HG02763 (cell line): ENCODE results near the gene BCAP31.
"Not testable (repeated sequence)": the region's sequence is repeated elsewhere in the genome, so short reads cannot be mapped to it uniquely, and the experiment has no call there.

Experiments used
- ATAC-seq: cut with Tn5 transposase; IDR thresholded peaks from one replicate; pipeline ENCODE4 v1.9.1; 2021; ENCODE audit warnings: mild to moderate bottlenecking, moderate library complexity; ENCODE audit not compliant: unreplicated experiment

BCAP31 gene

GRCh38 chrX:153717445-153717844, 6.7 kb downstream of the BCAP31 start:
- ATAC-seq: no peak

DNA sequence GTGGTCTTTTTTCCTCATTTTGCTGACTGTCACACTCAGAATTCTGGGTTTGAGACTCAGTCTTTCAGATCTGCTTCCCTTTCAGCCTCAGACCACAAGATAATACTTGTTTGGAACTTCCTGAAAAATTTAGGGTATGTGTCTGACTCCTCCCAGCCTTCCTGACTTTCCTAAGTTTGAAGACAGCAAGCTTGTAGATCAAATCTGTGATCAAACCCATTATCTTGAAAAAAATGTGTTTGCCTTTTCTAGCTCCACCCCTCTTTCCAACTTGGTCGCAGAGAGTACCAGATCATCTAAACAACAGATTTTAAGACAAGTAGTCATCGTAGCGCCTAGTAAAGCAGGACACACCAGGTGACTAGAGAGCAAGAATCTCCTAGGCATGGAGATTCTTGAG, 9.9 kb downstream of the BCAP31 start:
- ATAC-seq: no peak

GRCh38 chrX:153709726-153710674, 14.2 kb downstream of the BCAP31 start:
- no peak for ATAC-seq

DNA sequence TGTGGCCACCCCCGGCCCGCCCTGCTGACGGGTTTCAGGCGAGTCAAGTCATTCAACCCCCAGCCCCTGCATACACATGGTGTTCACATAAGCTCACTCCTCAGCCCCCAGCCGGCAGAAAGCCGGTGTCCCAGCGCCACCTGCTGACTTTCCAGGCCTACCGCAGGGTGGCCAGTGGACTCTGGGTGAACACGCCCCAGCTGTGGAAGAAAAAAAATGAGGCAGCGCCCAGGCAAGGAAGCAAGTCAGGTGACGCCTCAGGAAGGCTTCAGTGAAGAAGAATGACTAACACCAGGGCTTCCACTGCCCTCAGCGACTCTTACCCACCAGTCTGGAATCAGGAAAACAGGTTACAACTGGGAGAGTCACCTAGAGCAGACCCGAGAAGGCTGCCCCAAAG, 15.8 kb downstream of the BCAP31 start:
- ATAC-seq: no peak

- no peak for ATAC-seq
Measured at GRCh38 chrX:153707406-153707805, 16.8 kb downstream of the BCAP31 start.

DNA sequence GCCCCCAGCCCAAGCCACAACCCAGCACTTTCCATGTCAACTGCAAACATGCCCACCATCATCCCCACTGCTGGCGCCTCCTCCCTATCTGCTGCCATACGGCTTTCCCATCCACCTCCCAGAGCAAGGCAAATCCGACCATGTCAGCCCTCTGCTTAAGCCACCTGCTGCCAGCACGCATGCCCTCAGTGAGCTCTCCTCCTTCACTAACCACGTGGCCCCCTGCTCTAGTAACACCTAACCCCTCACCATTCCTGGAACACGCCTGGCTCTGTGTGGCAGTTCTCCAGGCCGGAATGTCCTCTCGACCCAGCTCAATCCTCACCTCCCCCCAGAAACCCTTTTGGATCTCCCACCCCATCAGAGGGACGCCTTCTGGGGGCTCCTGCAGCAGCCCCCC, 17.4 kb downstream of the BCAP31 start:
- no peak for ATAC-seq

GRCh38 chrX:153705403-153706060, 18.7 kb downstream of the BCAP31 start:
- not testable (repeated sequence) for ATAC-seq

- not testable (repeated sequence) for ATAC-seq
Measured at GRCh38 chrX:153704631-153705402, 19.4 kb downstream of the BCAP31 start.

DNA sequence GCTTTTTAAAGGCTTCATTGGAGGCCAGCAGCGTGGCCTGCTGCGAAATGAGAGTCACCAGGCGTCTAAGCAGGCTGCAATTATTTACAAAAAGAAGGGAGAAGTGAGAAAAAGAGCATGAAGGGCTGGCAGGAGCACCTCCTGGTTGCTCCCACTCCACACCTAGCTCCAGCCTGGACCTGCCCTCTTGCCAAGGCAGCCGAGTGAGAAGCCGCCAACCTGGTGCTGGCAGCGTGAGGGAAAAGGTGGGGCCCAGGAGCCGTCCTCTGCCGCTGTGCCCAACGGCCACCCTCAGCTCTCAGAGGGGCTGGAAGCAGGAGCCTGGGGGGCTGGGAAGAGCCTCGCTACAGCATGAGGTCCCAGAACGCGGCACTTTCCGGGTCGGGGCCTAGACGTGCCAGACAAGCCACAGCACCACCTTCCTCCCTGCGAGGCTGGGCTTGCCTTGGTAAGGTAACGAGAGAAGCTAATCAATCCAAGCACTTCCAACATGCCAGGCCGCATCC, 20.1 kb downstream of the BCAP31 start:
- no peak for ATAC-seq

GRCh38 chrX:153703036-153703370, 21.2 kb downstream of the BCAP31 start:
- ATAC-seq: no peak

- ATAC-seq: no peak
Measured at GRCh38 chrX:153702336-153703035, 21.7 kb downstream of the BCAP31 start.

DNA sequence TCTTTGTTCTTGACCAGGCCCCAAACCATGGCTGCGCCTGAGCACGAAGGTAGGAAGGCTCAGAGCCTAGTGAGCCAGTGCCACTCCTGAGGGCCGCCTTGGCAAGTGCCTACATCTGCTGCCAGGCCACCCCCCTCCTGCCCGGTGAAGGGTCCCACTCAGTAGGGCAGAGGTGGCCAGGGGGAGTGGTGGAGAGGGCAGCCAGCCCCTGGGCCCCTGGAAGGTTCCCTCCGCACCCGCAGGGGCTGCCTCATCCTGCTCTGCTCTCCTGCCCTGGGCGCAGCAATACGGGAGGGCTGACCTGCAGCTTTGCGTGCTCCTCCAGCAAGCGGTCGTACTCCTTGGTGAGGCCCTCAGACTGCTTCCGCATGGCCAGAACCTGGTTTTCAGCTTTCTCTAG, 22.5 kb downstream of the BCAP31 start:
- ATAC-seq: no peak

- ATAC-seq: no peak
Measured at GRCh38 chrX:153700967-153701366, 23.2 kb downstream of the BCAP31 start.

GRCh38 chrX:153700376-153700945, 23.7 kb downstream of the BCAP31 start:
- ATAC-seq: no peak

DNA sequence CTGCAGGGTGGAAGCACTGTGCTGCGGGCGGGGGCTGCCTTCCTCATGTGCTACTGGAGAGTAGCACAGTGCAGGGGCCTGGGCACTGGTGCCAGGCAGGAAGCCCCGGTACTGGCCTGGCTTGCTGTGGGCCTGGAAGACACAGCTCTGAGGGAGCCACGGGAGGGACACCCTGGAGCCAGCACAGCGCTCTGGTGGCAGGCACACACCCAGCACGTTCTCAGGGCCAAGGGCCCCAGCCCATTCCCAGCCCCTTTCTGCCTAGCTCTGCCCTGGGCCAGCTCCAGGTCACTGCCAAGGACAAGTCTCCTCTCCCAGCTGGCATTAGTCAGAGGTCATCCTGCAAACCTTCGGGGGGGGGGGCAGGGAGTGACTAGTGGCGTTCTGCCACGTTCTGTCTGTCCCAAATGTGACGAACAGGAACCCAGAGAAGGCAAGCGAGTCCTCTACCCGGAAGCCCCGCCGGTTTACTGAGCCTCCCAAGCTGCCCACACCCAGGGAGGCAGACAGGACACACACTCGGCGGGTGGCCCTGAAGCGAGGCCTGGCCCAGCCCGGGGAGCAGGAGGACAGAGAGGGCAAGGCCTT, 24.3 kb downstream of the BCAP31 start:
- not testable (repeated sequence) for ATAC-seq

- not testable (repeated sequence) for ATAC-seq
Measured at GRCh38 chrX:153699210-153699783, 24.9 kb downstream of the BCAP31 start.

GRCh38 chrX:153697924-153698865, 26.0 kb downstream of the BCAP31 start:
- no peak for ATAC-seq

DNA sequence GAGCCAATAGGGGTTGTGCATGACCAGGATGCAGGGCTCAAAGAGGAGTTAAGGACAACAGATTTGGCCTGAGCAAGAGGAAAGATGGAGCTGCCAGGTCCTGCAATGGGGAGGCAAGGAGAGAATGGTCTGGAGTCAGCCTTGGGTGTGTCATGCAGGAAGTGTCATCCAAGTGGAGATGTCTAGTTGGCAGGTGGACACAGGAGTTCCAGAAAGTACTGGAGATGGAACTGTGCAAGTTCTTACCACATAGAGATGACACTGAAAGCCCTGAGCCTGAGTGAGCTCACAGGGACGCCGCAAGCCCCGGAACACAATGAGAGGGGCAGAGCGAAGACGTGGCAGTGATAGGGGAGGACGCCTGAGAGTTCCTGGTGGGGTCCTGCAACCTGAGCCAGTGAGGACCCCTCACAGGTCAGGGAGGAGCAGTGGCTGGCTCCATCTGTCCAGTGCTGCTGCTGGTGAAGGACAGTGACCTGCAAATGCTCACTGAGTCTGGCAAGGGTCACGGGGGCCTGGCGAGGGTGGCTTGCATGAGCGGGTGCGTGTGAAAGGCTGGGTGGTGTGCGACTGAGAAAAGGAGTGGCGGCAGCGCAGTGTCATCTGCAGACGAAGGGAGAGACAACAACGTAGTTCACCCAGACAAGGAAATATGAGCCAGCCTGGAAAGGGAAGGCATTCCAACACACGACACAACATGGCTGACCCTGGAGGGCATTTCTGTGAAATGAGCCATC, 27.0 kb downstream of the BCAP31 start:
- ATAC-seq: not testable (repeated sequence)
